PC-9 (cell line): ENCODE data around the gene FCHSD1. TPM values are rescaled to one million over a fixed set of nuclear protein-coding genes. Genes with fewer than 3 reads are reported as not detected.

Source experiments
- BruUV-seq: library from RNA; stranded (reverse); fragments of 400-500 nt; replicated peaks from 2 replicates; lab custom pipeline; 2021; lab: Mats Ljungman, UMichigan
- CTCF ChIA-PET: fragments of 300-600 bp; sonication (Branson Sonifier 250); formaldehyde crosslinking; loops from one replicate; lab custom pipeline; 2022; ENCODE audit warnings: antibody characterized with exemption; lab: Charles Lee
- POLR2A ChIA-PET: fragments of 300-600 bp; sonication (Branson Sonifier 250); formaldehyde crosslinking; loops from one replicate; lab custom pipeline; 2022; ENCODE audit warnings: antibody characterized with exemption; ENCODE audit not compliant: unreplicated experiment; lab: Charles Lee
- DNase-seq, 2 experiments: peaks; one replicate each; pipeline versions ENCODE4 v3.0.0 to v3.0.0-alpha.2; 2015 to 2022; ENCODE audit warnings: mixed read lengths in 1 of 2
- H2AFZ ChIP-seq: fragments of 200-600 bp; sonication (generic); 2 replicates; pipeline ENCODE4 v1.8.1; 2017; ENCODE audit warnings: antibody characterized with exemption
- H3F3A ChIP-seq: fragments of 200-600 bp; sonication (generic); 2 replicates; pipeline ENCODE4 v1.8.1; 2017; ENCODE audit warnings: antibody characterized with exemption, mild to moderate bottlenecking, low read depth; ENCODE audit not compliant: insufficient read depth
- H3K27ac ChIP-seq: fragments of 200-600 bp; sonication (generic); 2 replicates; pipeline ENCODE4 v1.6.1; 2016; ENCODE audit warnings: mixed run types
- H3K27me3 ChIP-seq: fragments of 200-600 bp; sonication (generic); 2 replicates; pipeline ENCODE4 v1.6.1; 2016; ENCODE audit warnings: low read depth, mixed run types; ENCODE audit not compliant: insufficient read depth
- H3K36me3 ChIP-seq: fragments of 200-600 bp; sonication (generic); 2 replicates; pipeline ENCODE4 v1.6.1; 2016; ENCODE audit warnings: low read depth, mixed run types
- H3K4me1 ChIP-seq: fragments of 200-600 bp; sonication (generic); replicated peaks from 2 replicates; pipeline ENCODE4 v1.6.1; 2016; ENCODE audit warnings: mixed run types; ENCODE audit not compliant: insufficient read depth
- H3K4me2 ChIP-seq: fragments of 200-600 bp; sonication (generic); 2 replicates; pipeline ENCODE4 v1.6.1; 2017; ENCODE audit warnings: mixed run types
- H3K4me3 ChIP-seq: fragments of 200-600 bp; sonication (generic); 2 replicates; pipeline ENCODE4 v1.6.1; 2016; ENCODE audit warnings: mixed run types
- H3K79me2 ChIP-seq: fragments of 200-600 bp; sonication (generic); 2 replicates; pipeline ENCODE4 v1.6.1; 2017; ENCODE audit warnings: low read depth, mixed run types
- H3K9me2 ChIP-seq: fragments of 200-600 bp; sonication (generic); 2 replicates; pipeline ENCODE4 v1.8.1; 2017; ENCODE audit warnings: mild to moderate bottlenecking; ENCODE audit not compliant: insufficient read depth
- H3K9me3 ChIP-seq: fragments of 200-600 bp; sonication (generic); 2 replicates; pipeline ENCODE4 v1.8.1; 2016; ENCODE audit warnings: low read depth; ENCODE audit not compliant: insufficient read depth
- H4K20me1 ChIP-seq: fragments of 200-600 bp; sonication (generic); 2 replicates; pipeline ENCODE4 v1.8.1; 2017; ENCODE audit not compliant: insufficient read depth
- CTCF ChIP-seq: fragments of 200-600 bp; sonication (generic); conservative IDR thresholded peaks from 2 replicates; pipeline ENCODE4 v1.6.1; 2017; ENCODE audit warnings: mixed run types, antibody characterized with exemption, mild to moderate bottlenecking, moderate library complexity
- EZH2 ChIP-seq: fragments of 200-600 bp; sonication (generic); IDR thresholded peaks from 2 replicates; pipeline ENCODE4 v1.8.0; 2017; ENCODE audit warnings: antibody characterized with exemption, low read depth
- intact Hi-C: fragments of 100-400 bp; cut with micrococcal nuclease; formaldehyde crosslinking; loops from one replicate; pipeline ENCODE4 v1.10.0; 2022; ENCODE audit not compliant: unreplicated experiment
- total RNA-seq: library from RNA; stranded (reverse); gene quantifications from 2 replicates; pipeline ENCODE4 v1.2.3, GENCODE V29; 2021

The FCHSD1 gene
- total RNA-seq, 1 experiment from 2014 or later: 36.4 TPM

GRCh38 chr5:141617682-141618029, 33.6 kb downstream of the FCHSD1 start:
- peaks cover 14% of the 10 kb centered on the region for H3K36me3 ChIP-seq
- H3K4me3 ChIP-seq: peak overlapping the region; percentile 85
- peaks cover 18% of the 10 kb centered on the region for H3K4me1 ChIP-seq
- no peaks in the 10 kb centered on the region for H3K9me2 ChIP-seq
- H3K9me3 ChIP-seq: no peaks in the 10 kb centered on the region
- peak overlapping the region; percentile 75 for H2AFZ ChIP-seq
- H3K79me2 ChIP-seq: peaks cover 52% of the 10 kb centered on the region
- H4K20me1 ChIP-seq: peaks cover 37% of the 10 kb centered on the region
- TF ChIP-seq CTCF (0 out of 2 replicates have a peak, but pooled peaks have one; percentile 18), EZH2 (no peak)
- CTCF ChIA-PET: interaction anchor here (0.5 to 1.7 kb wide), 7 partner anchors 19 to 1900 kb away, joined by 3 to 17 read pairs (median 3); no protein-coding TSS in a partner anchor
- intact Hi-C loops: loop anchor here (2.0 kb wide), 1 partner anchor 613 kb away; no protein-coding TSS in a partner anchor
- peak overlapping the region; percentile 91 for H3K4me2 ChIP-seq
- POLR2A ChIA-PET: interaction anchor here (0.6 kb wide), 1 partner anchor 298 kb away, joined by 6 read pairs; no protein-coding TSS in a partner anchor
- H3K27ac ChIP-seq: peak overlapping the region; percentile 77
- DNase-seq: peak in 1 of 2 experiments; percentile 44
- H3F3A ChIP-seq: peaks cover 43% of the 10 kb centered on the region
- H3K27me3 ChIP-seq: no peaks in the 10 kb centered on the region
- TSS peak; percentile 44 for BruUV-seq

GRCh38 chr5:141617128-141617527, 34.1 kb downstream of the FCHSD1 start:
- H3K4me1 ChIP-seq: peaks cover 18% of the 10 kb centered on the region
- peaks cover 57% of the 10 kb centered on the region for H3K79me2 ChIP-seq
- no peak for TF ChIP-seq EZH2
- no peak for TF ChIP-seq CTCF
- BruUV-seq: no TSS peak
- peaks cover 14% of the 10 kb centered on the region for H3K36me3 ChIP-seq
- POLR2A ChIA-PET: interaction anchor here (0.6 to 0.7 kb wide), 2 partner anchors 13 to 1132 kb away, joined by 5 to 16 read pairs; no protein-coding TSS in a partner anchor
- H3K27me3 ChIP-seq: no peaks in the 10 kb centered on the region
- DNase-seq: no peak
- H3K4me3 ChIP-seq: peak overlapping the region; percentile 85
- H3F3A ChIP-seq: peaks cover 41% of the 10 kb centered on the region
- no peaks in the 10 kb centered on the region for H3K9me2 ChIP-seq
- no peak overlapping the region for H2AFZ ChIP-seq
- CTCF ChIA-PET: interaction anchor here (0.5 to 1.2 kb wide), 6 partner anchors 19 to 1900 kb away, joined by 3 to 17 read pairs (median 3); no protein-coding TSS in a partner anchor
- H4K20me1 ChIP-seq: peaks cover 37% of the 10 kb centered on the region
- peak overlapping the region; percentile 91 for H3K4me2 ChIP-seq
- no peaks in the 10 kb centered on the region for H3K9me3 ChIP-seq
- intact Hi-C loops: no loop called here
- peak overlapping the region; percentile 77 for H3K27ac ChIP-seq

GRCh38 chr5:141615991-141616720, 35.1 kb downstream of the FCHSD1 start:
- Histone ChIP-seq H3K79me2 (peaks cover 66% of the 10 kb centered on the region), H4K20me1 (peaks cover 37% of the 10 kb centered on the region), H2AFZ (no peak overlapping the region), H3F3A (peaks cover 37% of the 10 kb centered on the region), H3K4me1 (peaks cover 18% of the 10 kb centered on the region), H3K9me2 (no peaks in the 10 kb centered on the region), H3K9me3 (no peaks in the 10 kb centered on the region), H3K27me3 (no peaks in the 10 kb centered on the region), H3K4me2 (peak overlapping the region; percentile 91), H3K36me3 (peaks cover 14% of the 10 kb centered on the region), H3K4me3 (no peak overlapping the region), H3K27ac (no peak overlapping the region)
- TF ChIP-seq EZH2: no peak
- no peak for TF ChIP-seq CTCF
- DNase-seq: no peak
- intact Hi-C loops: no loop called here
- ChIA-PET POLR2A (interaction anchor here (0.6 to 0.7 kb wide), 2 partner anchors 12 to 1133 kb away, joined by 5 to 16 read pairs; no protein-coding TSS in a partner anchor), CTCF (no interaction called here)
- no TSS peak for BruUV-seq
